Spleen (tissue), 7 donors: ENCODE results near the gene BTRC.

Experiments
- CTCF ChIP-seq, 11 experiments: fragments of 200-600 bp in 7 of 11; fragments of 450-650 bp in 4 of 11; sonication (generic) in 4 of 11; IDR thresholded peaks in 8 of 11; conservative IDR thresholded peaks in 3 of 11; 1 replicate in 7 of 11; 2 replicates in 4 of 11; pipeline versions ENCODE4 v1.4.0 to v1.8.0; 2016 to 2021; ENCODE audit warnings: antibody characterized with exemption in 11 of 11, inconsistent platforms in 4 of 11, mild to moderate bottlenecking in 1 of 11
- POLR2A ChIP-seq, 3 donors: fragments of 450-650 bp; IDR thresholded peaks; one replicate each; pipeline ENCODE4 v1.5.1; 2017; ENCODE audit warnings: antibody characterized with exemption in 3 of 3, mild to moderate bottlenecking in 1 of 3
- POLR2AphosphoS5 ChIP-seq, 3 donors: sonication (generic); formaldehyde crosslinking; IDR thresholded peaks; one replicate each; pipeline ENCODE4 v1.5.1; 2017; ENCODE audit warnings: antibody characterized with exemption in 3 of 3
- donor health status: DM: no; HTN: no; CAD: no; lungs with moderate emphysema.
- donor health status: DM: no; HTN: no; CAD: no.
- donor health status: DM: no; HTN: no; CAD: no.

- no peak for TF ChIP-seq CTCF (IDR thresholded peaks at IDR 0.05 in 8 of 11, conservative IDR thresholded peaks at IDR 0.05 in 3 of 11)
- no peak for TF ChIP-seq POLR2A (IDR thresholded peaks at IDR 0.05)
- TF ChIP-seq POLR2AphosphoS5 (IDR thresholded peaks at IDR 0.05) = no peak
Observed at GRCh38 chr10:101389986-101390531, 36.1 kb downstream of the BTRC start.
